Iris pigment epithelial cell (primary cell): ENCODE measurements around the gene TIPIN.
"Not testable (repeated sequence)": the region's sequence is repeated elsewhere in the genome, so short reads cannot be mapped to it uniquely, and the experiment has no call there.

Source experiments
- DNase-seq: peaks from one replicate; pipeline ENCODE4 v3.0.0-alpha.2; 2011; ENCODE audit warnings: low read depth

The TIPIN gene

DNA sequence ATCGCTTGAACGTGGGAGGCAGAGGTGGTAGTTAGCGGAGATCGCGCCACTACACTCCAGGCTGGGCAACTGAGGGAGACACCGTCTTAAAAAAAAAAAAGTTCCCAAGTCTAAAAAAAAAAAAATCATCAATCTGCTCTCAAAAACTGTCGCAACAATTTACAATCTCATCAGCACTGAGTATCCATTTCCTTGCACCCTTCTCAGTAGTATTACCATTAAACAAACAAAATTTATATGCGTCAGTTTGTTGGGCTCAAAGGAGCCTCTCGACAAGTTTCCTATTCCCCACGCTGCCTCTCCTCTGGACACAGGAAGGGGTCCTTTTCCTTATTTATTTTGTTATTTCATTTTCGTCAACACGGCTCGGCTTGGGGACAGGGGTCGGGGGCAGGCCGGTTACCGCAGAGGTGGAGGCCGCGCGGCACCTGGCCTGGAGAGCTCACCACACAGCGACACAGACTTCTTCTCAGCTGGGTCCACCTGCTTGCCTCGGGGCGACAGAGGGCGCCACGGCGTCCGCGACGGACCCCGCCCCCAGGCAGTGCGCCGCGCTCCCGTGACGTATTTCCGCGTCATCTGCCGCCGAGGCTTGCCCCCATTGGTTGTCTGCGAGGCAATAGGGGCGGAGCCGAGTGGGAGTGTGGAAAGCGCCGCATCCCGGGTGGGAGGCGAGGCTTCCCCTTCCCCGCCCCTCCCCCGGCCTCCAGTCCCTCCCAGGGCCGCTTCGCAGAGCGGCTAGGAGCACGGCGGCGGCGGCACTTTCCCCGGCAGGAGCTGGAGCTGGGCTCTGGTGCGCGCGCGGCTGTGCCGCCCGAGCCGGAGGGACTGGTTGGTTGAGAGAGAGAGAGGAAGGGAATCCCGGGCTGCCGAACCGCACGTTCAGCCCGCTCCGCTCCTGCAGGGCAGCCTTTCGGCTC lies 30.0 kb upstream of the TIPIN start, which contains the start of gene MAP2K1:
Gene MAP2K1, plus strand, starts transcription at position 709 of the 920 bp plus-strand sequence. CDS start 436 bp downstream, outside the sequence.
- DNase-seq = peak; percentile 96

DNA sequence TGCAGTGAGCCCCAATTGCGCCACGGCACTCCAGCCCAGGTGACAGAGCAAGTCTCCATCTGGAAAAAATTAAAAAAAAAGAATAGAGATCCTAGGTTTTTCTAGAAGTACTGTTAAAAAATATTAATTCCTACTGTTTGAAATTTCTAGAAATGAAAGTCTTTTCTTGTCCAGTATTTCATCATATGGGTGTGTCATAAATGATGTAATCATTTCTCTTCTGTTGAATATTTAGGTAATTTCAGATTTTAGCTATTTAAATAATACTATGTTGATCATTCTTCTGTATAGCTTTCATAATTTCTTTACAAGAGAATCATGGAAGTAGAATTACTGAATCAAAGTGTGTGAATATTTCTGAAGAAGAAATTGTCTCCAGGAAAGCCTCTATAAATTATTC lies 24.9 kb upstream of the TIPIN start:
- DNase-seq = not testable (repeated sequence)

DNA sequence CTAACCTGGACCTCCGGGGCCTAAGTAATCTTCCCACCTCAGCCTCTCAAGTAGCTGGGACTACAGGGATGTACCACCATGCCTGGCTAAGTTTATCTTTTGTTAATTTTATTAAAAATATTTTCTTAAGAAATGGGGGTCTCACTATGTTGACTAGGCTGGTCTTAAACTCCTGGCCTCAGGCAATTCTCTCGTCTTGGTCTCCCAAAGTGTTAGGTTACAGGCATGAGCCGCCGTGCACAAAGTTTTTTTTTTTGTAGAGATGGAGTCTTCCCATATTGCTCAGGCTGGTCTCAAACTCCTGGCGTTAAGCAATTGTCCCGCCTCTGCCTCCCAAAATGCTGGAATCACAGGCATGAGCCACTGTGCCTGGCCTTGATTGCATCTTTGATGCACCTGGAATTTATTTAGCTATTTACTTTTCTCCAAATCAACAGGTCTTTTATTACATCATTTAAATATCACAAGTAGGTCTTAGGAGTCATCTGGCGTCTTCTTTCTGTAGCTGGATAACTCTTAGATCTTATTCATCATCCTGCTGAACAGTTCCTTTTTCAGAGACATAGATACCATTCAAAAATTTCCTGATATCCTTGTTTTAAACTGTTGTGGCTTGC lies 22.4 kb upstream of the TIPIN start:
- no peak for DNase-seq

DNA sequence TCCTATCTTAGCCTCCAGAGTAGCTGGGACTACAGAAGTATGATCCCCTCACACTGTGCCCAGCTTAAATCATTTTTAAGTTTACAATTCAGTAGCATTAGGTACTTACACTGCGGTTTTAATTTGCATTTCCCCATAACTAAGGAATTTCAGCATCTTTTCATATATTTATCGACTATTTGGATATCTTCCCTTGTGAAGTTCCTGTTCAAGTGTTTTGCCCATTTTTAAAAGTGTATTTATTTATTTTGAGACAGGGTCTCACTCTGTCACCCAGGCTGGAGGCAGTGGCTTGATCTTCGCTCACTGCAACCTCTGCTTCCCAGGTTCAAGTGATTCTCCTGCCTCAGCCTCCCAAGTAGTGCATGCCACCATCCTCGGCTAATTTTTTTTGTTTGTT lies 17.7 kb upstream of the TIPIN start:
- no peak for DNase-seq

DNA sequence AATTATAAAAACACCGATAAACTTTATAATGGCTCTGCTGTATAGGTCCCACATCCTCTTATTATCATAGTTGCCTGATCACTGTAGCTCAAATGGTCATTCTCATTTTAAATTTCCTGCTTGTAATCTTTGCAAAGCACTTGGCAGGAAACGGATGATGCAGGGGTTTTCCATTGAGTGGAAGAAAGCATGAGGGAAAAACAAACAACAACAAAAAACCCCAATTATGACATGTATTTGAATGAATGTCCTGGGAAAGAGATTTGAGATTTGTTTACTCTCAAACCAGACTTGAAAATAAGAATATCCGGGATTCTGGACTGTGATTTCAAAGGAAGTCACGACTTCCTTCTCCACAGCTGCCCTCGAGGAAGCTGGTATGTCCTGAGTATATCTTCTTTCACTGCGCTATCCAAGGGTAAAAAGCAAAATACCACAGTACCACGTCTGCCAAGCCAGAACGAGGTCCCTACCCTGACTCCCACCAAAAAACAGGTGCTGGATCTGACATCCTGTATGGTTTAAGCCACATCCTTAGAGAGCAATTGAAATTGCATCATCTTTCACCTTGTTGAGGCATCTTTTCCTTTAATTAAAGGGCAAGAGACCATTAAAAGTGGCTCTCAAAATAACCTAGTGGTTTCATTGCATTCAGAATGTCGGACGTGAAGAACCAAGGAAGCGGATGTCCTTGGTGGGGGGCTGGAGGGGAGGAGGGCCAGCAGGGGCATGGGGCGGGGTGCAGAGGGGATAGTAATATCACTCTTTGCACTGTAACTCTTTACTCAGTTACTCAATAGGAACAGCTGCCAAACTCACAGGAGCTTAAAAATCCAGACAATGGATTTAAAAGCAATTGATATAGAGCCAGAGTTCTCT lies 13.5 kb upstream of the TIPIN start:
- DNase-seq = peak; percentile 63

DNA sequence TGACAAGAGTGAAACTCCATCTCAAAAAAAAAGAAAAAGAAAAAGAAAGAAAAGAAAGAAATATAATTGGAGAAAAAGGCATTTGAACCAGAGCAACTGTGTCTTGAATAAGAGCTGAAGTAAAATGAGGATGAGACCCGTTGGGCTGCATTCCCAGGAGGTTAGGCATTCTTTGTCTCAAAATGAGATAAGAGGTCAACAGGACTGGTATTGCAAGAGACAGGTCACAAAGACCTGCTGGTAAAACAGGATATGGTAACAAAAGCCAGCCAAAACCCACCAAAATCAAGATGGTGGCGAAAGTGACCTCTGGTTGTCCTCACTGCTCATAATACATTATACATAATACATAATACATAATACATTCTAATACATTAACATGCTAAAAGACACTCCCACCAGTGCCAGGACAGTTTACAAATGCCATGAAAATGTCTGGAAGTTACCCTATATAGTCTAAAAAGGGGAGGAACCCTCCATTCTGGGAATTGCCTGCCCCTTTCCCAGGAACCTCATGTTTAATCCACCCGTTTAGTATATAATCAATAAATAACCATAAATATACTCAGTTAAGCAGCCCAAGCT lies 8.6 kb upstream of the TIPIN start:
- DNase-seq = no peak

DNA sequence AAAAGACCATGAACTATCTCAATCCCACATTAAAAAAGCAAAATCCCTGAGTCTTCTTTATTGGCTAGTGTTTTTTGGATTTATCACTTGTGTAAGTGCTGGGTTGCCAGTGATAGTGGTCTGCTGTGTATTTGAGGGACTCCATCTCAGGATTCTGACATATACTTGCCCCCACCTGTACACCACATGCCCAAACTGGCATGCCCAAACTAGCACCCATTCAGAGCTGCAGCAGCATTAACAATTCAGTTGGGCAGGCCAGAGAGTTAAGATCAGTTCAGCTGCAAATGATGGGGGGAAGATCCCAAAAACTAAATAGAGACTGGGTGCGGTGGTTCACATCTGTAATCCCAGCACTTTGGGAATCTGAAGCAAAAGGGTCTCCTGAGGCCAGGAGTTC lies 6.3 kb upstream of the TIPIN start:
- no peak for DNase-seq

DNA sequence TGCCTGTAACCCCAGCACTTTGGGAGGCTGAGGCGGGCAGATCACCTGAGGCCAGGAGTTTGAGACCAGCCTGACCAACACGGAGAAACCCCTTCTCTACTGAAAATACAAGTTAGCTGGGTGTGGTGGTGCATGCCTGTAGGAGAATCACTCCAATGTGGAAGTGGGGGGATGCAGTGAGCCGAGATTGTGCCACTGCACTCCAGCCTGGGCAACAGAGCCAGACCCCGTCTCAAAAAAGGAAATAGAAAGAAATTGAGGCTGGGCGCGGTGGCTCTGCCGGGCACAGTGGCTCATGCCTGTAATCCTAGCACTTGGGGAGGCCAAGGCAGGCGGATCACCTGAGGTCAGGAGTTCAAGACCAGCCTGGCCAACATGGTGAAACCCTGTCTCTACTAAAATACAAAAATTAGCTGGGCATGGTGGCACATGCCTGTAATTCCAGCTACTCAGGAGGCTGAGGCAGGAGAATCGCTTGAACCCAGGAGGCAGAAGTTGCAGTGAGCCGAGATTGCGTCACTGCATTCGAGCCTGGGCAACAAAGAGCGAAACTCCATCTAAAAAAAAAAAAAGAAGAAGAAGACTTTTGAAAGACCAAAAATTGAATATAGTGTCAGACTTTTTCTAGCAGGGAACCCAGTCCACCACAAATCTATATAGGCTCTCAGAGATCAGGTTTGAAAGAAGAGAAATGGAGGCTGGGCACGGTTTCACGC lies 5.4 kb upstream of the TIPIN start:
- DNase-seq = not testable (repeated sequence)

DNA sequence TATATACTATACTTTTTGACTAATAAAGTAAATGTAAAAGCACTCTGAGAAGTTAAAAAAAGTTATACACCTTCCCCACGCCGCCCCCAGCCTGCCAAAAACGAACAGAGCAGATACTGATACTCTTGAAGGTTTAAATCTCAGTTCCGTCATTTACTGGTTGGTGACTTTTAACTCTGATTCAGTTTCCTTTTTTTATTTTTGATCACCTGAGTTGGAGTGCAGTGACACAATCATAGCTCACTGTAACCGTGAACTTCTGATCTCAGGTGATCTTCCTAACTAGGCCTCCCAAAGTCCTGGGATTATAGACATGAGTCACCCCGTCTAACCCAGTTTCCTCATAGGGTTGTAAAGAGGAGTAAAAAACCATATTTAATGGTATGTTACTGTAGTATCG lies 3.3 kb upstream of the TIPIN start:
- DNase-seq = peak; percentile 38

DNA sequence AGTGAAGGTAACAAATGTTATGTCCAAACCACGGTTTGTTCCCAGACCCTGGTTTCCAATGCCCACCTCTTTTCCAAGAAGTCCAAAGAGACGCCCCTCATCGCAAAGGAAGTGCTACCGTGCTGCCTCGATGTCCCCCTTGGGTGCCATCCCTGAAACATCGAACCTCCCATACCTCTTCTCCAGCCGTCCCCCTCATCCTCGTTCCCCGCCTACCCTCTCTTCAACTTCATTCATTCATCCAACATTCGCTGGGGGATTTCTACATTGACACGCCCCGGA lies 467 bp downstream of the TIPIN start:
- DNase-seq = no peak

DNA sequence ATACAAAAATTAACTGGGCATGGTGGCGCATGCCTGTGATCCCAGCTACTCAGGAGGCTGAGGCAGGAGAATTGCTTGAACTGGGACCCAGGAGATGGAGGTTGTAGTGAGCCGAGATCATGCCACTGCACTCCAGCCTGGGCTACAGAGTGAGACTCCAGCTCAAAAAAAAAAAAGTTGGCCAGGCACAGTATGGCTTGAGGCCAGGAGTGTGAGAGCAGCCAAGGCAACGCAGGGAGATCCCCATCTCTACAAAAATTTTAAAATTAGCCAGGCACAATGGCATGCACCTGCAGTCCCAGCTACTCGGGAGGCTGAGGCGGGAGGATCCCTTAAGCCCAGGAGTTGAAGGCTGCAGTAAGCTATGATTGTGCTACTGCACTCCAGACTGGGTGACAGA lies 8.0 kb downstream of the TIPIN start:
- not testable (repeated sequence) for DNase-seq

DNA sequence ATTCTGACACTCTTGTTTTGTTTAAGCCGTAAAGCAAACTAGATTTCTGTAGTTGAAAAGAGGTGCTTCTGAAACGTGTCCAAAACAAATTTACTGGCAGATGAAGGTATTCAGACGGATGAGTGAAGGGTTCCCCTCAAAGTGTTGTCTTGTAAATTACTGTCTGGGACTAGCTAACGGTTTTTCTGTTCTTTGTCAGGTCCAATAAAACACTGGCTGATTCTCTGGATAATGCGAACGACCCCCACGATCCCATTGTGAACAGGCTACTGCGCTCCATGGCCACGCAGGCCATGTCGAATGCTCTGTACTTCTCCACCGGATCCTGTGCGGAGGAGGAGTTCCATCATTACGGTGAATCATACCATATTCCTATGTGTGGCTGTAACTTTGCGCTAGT lies 27.7 kb downstream of the TIPIN start:
- no peak for DNase-seq

DNA sequence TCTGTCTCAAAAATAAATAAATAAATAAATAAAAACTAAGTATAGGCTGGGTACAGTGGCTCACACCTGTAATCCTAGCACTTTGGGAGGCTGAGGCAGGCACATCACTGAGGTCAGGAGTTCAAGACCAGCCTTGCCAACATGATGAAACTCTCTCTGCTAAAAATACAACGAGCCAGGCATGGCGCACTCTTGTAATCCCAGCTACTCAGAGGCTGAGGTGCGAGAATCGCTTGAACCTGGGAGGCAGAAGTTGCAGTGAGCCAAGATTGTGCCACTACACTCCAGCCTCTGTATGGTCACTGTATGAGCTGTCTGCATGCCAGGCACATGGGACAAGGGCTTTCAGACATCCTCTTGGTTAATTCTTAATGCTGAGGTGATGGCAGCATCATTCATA lies 28.7 kb downstream of the TIPIN start:
- DNase-seq = no peak

DNA sequence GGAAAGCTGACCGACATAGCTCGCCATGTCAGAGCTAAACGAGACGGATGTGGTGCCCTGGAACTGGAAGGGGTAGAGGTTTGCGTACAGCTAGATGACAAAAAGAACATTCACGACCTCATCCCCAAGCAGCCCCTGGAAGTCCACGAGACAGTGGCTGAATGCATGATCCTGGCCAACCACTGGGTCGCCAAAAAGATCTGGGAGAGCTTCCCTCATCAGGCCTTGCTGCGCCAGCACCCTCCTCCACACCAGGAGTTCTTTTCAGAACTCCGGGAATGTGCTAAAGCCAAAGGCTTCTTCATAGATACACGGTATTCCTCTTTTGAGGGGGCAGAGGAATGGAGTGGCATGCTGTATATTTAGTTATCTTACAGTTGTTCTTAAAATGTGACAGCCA lies 30.4 kb downstream of the TIPIN start:
- DNase-seq = no peak

DNA sequence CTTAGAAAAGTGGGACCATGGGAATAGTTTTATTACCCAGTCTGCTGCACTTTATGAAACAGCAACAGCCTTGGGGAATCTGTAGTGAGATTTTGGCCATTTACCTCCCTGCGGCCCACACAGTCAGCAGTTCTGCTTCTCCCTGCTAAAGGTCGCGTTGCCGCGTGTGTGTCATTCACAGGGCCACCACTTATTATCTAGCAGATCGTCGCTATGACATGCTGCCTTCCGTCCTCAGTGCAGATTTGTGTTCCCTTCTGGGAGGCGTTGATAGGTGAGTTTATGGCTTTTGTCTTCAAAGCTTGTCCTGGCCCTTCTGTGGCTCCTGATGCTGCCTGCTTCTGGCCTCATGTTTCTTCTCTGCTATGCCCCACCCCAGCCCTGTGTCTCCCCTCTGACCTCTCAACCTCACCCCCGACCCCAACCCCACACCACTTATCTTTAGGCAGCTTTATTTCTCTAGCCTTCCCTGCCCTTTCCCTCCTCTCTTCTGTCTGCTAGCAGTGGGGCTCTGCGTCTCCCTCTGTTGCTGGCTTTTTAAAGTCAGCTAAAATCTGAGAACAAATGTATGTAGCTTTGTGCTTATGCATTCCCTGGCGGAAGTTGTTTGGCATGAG lies 33.1 kb downstream of the TIPIN start:
- DNase-seq = no peak

DNA sequence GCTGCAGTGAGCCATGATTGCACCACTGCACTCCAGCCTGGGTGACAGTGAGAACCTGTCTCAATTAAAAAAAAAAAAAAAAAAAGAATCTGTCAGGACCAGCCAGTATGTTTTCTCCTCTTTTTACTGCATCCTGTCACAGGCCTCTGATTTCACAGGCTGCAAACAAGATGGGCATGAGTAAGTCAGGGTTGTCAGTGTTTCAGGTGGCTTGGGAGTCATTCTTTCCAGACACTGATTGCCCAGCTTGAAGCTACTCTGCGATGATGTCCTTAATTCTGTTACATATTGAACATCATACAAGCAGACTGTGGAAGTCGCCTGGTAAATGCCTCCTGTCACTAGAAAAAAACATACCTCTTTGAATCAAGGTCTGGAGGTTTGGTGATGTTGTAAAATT lies 44.3 kb downstream of the TIPIN start:
- DNase-seq = no peak

DNA sequence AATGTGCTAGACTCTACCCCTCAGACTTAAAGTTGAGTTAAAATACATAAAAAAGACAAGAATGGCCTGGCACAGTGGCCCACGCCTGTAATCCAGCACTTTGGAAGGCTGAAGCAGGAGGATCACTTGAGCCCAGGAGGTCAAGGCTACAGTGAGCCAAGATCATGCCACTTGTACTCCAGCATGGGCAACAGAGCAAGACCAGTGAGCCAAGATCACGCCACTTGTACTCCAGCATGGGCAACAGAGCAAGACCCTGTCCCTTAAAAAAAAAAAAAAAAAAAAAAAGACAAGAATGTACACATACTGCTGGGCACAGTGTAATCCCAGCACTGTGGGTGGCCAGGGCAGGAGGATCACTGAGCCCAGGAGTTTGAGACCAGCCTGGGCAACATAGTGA lies 45.7 kb downstream of the TIPIN start:
- DNase-seq = no peak

DNA sequence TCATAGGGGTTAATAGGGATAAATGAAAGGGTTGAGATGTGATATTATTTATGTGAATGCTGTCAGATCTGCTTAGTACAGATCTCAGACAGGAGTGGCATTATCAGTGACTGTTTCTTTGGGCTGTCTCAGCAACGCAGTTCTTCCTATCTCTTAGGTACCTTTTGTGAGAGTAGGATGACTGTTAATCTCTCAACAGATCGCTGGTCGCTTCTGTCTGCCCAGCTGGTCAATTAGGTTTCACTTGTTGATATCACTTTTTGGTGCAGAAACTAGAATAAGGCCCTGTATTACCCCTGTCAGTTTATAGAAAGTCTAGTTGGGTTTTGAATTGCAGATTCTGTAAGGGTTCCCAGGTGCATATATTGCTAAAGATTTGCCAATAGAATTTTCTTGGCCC lies 46.7 kb downstream of the TIPIN start:
- no peak for DNase-seq

DNA sequence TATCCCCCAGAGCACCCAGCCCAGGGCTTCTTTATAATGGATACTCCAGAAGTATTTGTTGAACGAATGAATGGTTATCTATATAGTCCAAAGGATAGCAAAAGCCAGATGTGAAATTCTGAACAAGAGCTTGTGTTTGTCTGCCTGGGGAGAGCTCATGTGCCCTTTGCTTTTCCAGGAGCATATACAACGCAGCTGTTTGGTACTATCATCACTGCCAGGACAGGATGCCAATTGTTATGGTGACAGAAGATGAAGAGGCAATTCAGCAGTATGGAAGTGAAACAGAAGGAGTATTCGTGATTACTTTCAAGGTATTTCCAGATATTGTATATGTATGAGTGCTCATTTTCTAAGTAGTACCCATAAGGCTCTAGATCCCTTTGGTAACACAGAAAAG lies 48.0 kb downstream of the TIPIN start:
- no peak for DNase-seq

DNA sequence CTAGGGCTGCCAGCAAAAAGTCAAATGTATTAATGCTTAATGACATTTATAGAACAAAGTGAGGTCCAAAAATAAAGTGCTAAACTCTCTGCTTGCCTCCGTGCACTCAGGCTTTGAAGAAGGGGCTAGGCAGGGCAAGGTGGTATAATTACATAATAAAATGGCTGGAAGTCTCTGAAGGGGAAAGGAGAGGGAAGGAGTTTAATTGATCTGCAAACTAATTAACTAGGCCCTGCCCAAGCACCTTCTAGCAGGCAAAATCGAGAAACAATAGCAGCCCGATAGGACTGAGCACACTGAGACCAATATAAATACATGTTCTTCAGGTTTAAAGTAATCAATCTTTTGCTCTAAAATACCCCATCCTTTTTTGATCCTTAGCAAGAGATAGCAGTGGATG lies 50.1 kb downstream of the TIPIN start:
- DNase-seq = no peak

DNA sequence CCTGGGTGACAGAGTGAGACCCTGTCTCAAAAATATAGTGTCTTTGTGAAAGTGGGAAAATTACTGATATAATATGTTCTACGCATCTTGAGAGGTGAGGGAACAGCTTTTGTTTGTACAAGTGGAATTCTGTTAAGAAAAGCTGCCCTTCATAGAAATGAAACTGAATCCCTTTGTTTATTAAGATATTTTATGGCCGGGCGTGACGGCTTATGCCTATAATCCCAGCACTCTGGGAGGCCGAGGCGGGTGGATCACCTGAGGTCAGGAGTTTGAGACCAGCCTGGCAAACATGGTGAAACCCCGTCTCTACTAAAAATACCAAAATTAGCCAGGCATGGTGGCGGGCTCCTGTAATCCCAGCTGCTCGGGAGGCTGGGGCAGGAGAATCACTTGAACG lies 52.1 kb downstream of the TIPIN start:
- DNase-seq = not testable (repeated sequence)
